ENCODE measurements around the gene ARL6IP5.

The ARL6IP5 gene

DNA sequence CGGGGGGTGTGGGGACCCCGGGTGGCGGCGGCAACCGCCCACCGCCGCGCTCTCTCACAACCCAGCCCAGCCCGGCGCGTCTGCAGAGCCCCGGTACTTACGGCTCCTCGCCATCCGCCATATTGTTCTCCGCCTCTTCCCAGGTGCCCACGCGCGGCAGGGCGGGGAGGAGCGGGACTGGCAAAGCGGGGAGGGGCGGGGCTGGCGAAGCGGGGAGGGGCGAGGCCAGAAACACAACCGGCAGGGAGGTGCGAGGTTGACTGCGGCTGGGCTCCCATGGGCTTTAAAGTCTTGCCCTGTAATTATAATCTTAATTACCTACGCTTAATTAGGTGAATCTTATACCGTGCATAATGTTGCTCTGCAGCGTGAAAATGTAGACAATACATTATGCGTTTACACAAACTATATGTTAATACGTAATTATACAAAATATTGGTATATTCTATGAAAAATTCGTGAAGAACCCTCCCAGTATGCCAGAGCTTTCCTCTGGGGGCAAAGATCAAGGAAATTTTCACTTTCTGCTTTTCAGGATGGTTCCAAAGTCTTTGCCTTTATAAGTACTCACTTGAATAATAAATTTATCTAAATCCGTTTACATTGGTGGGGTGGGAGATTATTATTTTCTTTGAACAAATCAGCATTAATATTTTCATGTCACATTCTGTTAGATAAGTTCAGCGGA, 4.4 kb upstream of the ARL6IP5 start, which contains the start of gene UBA3:
TSS of gene UBA3 (minus strand) at position 133 of the 688 bp plus-strand sequence. CDS start at position 121, 12 bp downstream.
- no peaks in the 10 kb centered on the region for H3K27me3 Mint-ChIP-seq
- peaks cover 76% of the 10 kb centered on the region for H3K4me1 Mint-ChIP-seq (ENCODE audit: low read depth)
- H3K27ac Mint-ChIP-seq = peak within 1 kb of the TSS; percentile 99
- H3K9me3 Mint-ChIP-seq (ENCODE audit: low read depth) = no peaks in the 10 kb centered on the region
- H3K4me3 Mint-ChIP-seq = peak within 1 kb of the TSS; percentile 97
- H3K36me3 Mint-ChIP-seq = peaks cover 2% of the 10 kb centered on the region

DNA sequence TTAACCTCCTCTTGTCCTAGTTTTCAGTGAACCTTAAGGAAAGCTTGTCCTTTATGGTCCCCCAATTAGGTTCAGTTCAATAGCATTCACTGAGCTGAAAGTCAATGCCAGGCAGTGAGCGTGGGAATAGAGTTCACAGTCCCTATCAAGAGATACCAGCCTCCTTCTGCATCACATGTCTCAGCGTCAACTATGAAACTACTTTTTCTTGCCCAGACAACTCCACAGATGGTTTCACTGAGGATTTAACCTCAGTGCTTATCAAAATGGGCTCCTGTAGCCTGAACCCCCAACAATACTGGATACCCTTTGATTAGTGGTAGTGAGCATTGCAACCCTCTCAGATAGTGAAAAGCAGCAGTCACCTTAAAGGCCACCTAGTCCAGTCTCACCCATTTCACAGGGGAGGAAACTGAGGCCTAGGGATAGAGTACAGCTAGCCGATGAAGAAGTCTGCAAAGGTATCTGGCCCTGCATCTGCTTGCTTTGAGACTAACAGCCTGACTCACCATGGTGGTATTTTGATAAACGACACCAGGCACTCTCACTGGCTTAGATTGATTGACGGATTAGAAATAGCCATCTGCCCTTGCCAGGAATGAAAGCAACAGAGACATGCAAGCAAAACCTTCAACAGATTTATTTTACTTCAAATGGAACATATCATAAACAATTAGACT, 3.0 kb upstream of the ARL6IP5 start:
- H3K4me1 Mint-ChIP-seq (ENCODE audit: low read depth) = peaks cover 79% of the 10 kb centered on the region
- H3K9me3 Mint-ChIP-seq (ENCODE audit: low read depth) = no peaks in the 10 kb centered on the region
- H3K4me3 Mint-ChIP-seq = peak overlapping the region; percentile 96
- H3K27me3 Mint-ChIP-seq = no peaks in the 10 kb centered on the region
- peak overlapping the region; percentile 99 for H3K27ac Mint-ChIP-seq
- peaks cover 2% of the 10 kb centered on the region for H3K36me3 Mint-ChIP-seq

DNA sequence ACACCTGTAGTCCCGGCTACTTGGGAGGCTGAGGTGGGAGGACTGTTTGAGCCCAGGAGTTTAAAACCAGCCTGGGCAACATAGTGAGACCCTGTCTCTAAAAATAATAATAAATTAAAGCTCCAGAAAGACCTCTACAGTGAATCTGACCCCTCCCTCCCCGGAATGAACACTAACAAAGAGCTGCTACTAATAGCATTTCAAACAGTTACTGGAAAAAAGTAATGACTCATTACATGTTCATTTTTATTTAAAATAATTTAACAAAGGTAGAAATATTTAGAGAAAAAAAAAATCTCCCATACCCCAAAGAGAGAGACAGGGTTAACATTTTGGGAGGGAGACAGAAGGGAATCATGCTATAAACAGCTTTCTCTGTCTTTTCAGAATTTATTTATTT, 2.4 kb upstream of the ARL6IP5 start:
- Mint-ChIP-seq H3K9me3 (ENCODE audit: low read depth) (no peaks in the 10 kb centered on the region), H3K27ac (peak overlapping the region; percentile 99), H3K4me3 (peak overlapping the region; percentile 96), H3K4me1 (ENCODE audit: low read depth) (peaks cover 80% of the 10 kb centered on the region), H3K36me3 (no peaks in the 10 kb centered on the region), H3K27me3 (no peaks in the 10 kb centered on the region)

DNA sequence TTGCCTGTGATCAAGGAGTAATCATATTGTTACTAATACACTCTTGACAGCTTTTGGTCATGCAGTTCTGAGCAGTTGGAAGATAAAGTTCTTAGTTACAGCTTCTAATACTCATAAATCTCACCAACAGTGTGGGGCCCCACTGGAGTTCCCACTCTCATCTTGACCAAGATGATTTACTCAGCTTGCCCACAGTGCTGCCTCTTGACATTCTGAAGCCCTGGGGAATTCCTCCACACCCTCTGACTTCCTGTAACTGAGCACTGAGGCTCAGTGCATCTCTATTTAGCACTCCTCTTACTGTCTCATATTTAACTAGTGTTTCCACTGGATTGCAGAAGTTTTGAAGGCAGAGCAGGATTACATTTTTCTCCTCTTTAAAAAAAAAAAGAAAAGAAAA, 1.9 kb upstream of the ARL6IP5 start:
- H3K27ac Mint-ChIP-seq = peak overlapping the region; percentile 99
- peaks cover 78% of the 10 kb centered on the region for H3K4me1 Mint-ChIP-seq (ENCODE audit: low read depth)
- H3K4me3 Mint-ChIP-seq = peak overlapping the region; percentile 96
- H3K9me3 Mint-ChIP-seq (ENCODE audit: low read depth) = no peaks in the 10 kb centered on the region
- H3K36me3 Mint-ChIP-seq = no peaks in the 10 kb centered on the region
- H3K27me3 Mint-ChIP-seq = no peaks in the 10 kb centered on the region

DNA sequence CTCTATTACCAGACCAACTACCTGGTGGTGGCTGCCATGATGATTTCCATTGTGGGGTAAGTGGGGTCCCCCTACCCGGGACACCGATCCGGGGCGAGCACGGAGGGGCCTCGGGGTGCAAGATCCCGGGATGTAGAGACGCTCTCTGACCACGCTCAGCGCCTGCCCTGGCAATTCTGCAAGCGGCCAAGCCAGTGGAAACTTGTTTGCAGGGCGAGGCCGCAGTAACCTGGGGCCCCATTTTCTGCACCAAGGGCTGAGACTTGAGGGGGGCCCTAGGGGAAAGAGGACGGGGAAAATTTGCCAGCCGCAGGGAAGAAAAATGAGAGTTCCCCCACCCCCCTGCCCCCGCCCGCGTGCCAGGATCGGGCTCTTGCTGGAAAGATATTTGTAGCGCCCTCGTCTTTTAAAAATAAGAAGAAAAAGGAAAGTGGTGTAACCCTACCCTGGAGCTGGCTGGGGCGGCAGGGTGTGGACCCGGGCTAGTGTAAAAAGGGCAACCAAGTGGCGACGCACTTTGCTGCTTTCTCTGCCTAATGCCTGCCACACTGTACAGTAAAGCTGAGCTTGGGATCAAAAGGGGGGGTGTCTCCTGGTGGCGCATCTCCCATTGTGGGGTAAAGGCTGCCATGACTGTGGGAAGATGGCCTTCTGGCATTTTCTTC, 563 bp downstream of the ARL6IP5 start:
- Mint-ChIP-seq H3K36me3 (no peaks in the 10 kb centered on the region), H3K9me3 (ENCODE audit: low read depth) (no peaks in the 10 kb centered on the region), H3K27me3 (no peaks in the 10 kb centered on the region), H3K4me1 (ENCODE audit: low read depth) (peaks cover 83% of the 10 kb centered on the region), H3K4me3 (peak overlapping the region; percentile 96), H3K27ac (peak overlapping the region; percentile 99)

DNA sequence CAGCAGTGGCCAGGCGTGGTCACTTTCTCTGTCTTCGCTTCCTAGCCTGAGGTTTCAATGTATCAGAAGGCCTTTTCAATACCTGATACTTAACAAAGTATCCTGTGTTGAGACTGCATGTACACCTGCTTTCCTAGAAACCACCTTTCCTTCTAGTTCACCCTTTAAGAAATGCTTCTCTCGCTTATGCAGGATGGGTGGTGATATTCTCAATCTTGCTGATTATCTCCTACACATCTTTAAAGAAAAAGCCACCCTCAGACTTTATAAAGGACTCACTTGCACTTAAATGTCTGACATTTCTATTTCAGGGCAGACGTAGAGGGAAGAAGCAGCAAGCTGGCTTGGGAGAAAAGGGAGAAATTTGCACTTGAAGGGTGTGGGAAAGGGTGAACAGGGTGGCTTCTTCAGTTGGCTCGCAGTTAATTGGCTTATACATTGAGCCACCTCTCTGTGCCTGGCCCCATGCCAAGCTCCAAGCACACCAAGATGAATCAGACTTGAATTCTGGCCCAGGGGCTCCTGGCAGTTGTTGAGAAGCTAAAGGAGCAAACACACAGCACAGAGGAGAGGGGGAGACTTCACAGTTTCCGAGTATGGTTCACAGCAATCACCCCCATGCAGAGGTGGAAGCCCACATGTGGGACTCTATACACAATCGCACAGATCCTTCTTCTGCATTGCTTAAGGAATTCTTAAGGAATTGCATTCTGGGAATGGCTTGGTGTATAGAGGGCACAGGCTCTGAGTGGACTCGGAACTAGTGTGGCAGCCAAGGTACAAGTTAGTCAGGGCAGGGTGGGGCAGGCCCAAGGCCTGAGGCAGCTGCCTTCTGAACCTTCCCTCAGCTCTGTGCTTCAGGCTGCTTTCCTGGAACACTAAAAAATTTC, 1.3 kb downstream of the ARL6IP5 start:
- H3K9me3 Mint-ChIP-seq (ENCODE audit: low read depth) = no peaks in the 10 kb centered on the region
- H3K4me1 Mint-ChIP-seq (ENCODE audit: low read depth) = peaks cover 82% of the 10 kb centered on the region
- H3K27me3 Mint-ChIP-seq = no peaks in the 10 kb centered on the region
- H3K4me3 Mint-ChIP-seq = peak overlapping the region; percentile 96
- H3K36me3 Mint-ChIP-seq = no peaks in the 10 kb centered on the region
- H3K27ac Mint-ChIP-seq = peak overlapping the region; percentile 99

DNA sequence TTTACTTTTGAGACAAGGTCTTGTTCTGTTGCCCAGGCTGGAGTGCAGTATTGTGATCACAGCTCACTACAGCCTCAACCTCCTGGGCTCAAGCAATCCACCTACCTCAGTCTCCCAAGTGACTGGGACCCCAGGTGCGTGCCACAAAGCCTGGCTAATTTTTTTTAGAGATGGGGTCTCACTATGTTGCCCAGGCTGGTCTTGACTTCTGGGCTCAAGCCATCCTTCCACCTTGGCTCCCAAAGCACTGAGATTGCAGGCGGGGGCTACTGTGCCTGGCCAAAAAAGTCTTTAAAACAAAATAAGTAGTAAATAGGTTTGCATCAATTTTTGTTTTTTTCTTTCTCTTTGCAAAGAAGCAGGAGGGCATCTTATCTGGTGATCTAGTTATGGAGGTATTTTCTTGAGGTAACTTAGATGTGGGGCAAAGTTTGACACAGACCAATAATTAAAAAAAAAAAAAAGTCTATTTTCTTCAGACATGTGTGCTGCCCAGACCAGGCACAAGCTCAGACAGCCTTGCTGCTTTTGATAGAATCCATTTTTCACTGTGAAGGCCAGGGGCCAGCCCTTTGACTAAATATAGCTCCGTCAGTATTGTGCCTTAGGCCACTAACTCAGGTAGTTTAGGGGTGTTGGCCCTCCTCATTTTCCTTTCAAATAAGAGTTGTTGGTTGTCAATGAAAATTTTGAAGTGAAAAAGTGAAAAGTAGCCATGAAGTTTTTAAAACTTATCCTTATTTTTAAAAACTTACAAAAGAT, 2.5 kb downstream of the ARL6IP5 start:
- no peaks in the 10 kb centered on the region for H3K27me3 Mint-ChIP-seq

DNA sequence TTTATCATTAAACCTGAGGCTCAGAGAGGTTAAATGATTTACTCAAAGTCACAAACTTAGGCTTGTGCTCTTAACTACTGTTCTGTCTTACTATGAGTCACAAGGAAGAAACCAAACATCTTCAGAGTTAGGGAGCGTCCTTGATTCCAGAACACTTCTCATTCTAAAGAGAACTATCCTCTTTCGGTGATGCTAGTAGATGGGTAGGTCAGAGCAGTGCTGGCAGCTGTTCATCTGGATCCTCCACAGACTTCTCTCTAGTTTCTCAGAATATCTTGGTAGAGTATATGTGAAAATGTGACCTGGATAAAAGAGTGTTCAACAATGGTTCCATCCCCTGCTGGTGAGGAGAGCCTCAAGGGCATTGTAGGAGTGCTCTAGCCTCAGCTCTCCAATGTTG, 3.3 kb downstream of the ARL6IP5 start:
- Mint-ChIP-seq H3K36me3 (no peaks in the 10 kb centered on the region), H3K27ac (peak overlapping the region; percentile 86), H3K9me3 (ENCODE audit: low read depth) (no peaks in the 10 kb centered on the region), H3K27me3 (no peaks in the 10 kb centered on the region), H3K4me3 (peak overlapping the region; percentile 81), H3K4me1 (ENCODE audit: low read depth) (peaks cover 80% of the 10 kb centered on the region)

More for the DNA sequence above, 2.5 kb downstream of the ARL6IP5 start:
- Mint-ChIP-seq H3K36me3 (no peaks in the 10 kb centered on the region), H3K4me1 (ENCODE audit: low read depth) (peaks cover 82% of the 10 kb centered on the region), H3K27ac (peak overlapping the region; percentile 80), H3K9me3 (ENCODE audit: low read depth) (no peaks in the 10 kb centered on the region), H3K4me3 (peak overlapping the region; percentile 81)

DNA sequence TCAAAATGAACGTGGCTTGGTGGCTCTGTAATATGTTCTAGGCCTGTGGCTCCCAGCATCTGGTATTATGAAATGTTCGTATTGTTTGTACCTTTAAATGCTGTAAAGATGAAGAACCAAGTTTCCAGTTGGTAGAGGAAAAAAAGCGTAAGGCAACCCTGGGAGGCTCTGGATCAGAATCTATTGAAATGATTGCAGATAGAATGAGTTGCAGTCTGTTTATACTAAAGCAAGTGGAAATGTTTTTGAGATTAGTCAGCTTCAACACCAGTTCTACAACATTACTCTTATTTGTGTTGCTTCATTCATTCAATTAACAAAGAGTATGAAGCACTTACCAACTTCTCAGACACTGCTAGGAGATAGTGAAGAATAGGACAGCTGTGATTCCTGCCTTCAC, 5.3 kb downstream of the ARL6IP5 start:
- H3K36me3 Mint-ChIP-seq = no peaks in the 10 kb centered on the region
- H3K9me3 Mint-ChIP-seq (ENCODE audit: low read depth) = no peaks in the 10 kb centered on the region
- peak overlapping the region; percentile 86 for H3K27ac Mint-ChIP-seq
- peak overlapping the region; percentile 66 for H3K4me3 Mint-ChIP-seq
- H3K4me1 Mint-ChIP-seq (ENCODE audit: low read depth) = peaks cover 82% of the 10 kb centered on the region
- H3K27me3 Mint-ChIP-seq = no peaks in the 10 kb centered on the region

DNA sequence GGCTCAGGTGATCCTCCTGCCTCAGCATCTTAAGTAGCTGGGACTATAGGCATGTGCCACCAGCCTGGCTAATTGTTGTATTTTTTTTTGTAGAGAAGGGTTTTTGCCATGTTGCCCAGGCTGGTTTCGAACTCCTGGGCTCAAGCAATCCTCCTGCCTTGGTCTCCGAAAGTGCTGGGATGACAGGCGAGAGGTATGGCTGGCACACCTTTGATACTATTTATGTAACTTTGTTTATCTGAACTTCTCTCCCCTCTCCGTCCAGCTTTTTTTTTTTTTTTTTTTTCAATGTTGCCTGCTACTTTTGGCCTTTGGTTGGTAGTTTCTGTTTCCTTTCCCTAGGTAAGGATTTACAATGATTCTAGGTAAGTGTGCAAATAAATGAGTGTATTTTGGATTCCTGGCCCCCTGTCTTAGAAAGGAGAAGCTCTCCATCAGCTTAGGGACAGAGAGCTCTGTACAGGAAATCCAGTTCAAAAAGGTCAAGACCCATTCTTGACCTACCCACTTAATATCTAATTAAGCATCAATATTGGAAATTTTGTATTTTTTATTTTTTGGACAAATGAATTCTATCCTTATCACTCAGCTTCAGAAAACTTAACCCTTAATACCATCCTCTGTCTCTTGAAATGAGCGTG, 6.8 kb downstream of the ARL6IP5 start:
- Mint-ChIP-seq H3K9me3 (ENCODE audit: low read depth) (no peaks in the 10 kb centered on the region), H3K4me1 (ENCODE audit: low read depth) (peaks cover 90% of the 10 kb centered on the region), H3K36me3 (peaks cover 3% of the 10 kb centered on the region)

DNA sequence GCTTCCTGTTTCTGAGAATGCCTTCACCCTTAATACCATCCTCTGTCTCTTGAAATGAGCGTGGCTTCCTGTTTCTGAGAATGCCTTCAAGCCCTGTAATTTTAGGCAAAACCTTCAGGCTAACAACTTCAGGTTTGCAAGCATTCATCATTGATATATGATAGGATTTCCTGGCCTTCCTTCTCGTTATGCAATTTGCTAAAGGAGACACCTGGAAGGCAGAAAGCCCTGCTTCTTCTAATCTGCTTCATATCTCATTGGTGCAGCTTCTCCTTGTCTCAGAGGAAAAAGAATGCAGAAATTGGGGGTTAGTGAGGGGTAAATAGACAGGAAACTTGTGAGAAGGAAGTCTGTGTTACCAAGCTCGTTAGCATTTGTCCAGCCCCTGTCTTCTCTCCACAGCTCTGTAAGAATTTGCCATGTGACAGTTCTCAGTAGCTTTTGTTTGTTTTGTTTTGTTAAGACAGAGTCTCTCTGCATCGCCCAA, 7.3 kb downstream of the ARL6IP5 start:
- H3K36me3 Mint-ChIP-seq = peaks cover 3% of the 10 kb centered on the region
- peak overlapping the region; percentile 94 for H3K27ac Mint-ChIP-seq
- peaks cover 93% of the 10 kb centered on the region for H3K4me1 Mint-ChIP-seq (ENCODE audit: low read depth)
- no peaks in the 10 kb centered on the region for H3K27me3 Mint-ChIP-seq
- no peaks in the 10 kb centered on the region for H3K9me3 Mint-ChIP-seq (ENCODE audit: low read depth)
- H3K4me3 Mint-ChIP-seq = peak overlapping the region; percentile 75

More for the DNA sequence above, 6.8 kb downstream of the ARL6IP5 start:
- Mint-ChIP-seq H3K27me3 (no peaks in the 10 kb centered on the region), H3K4me3 (peak overlapping the region; percentile 75), H3K27ac (peak overlapping the region; percentile 94)

DNA sequence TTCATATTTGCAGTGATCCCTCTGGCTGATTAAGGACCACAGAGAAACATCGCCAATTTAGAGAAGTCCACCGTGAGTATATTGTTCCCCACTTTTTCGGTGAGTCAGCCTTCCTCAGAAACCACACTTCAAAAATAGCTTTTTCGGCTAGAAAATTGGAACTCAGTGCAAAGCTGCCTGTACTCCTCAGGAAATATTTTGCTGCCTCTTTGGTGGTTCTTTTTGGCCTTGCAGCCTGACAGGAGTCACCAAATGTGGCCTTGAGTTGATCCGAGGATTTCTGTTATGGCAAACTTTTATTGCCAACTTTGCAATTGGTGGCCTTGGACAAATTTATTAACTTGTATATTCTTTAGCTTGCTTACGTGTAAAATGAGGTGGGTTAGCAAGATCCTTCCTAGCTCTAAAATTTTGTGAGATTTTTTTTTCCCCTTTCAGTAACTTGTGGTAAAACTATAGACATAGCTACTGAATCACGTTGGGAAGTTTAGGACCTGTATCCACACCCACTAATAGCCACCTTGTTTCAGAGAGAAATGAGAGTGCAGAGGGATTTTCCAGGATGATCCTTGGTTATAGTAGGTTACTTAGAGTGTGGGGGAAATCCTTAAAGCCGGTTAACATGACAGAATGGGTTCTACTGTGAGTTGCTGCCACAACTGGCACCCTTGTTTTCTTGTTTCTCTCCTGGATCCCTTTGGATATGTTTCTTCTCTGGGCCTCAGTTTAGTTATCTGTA, 9.9 kb downstream of the ARL6IP5 start:
- Mint-ChIP-seq H3K4me3 (peak overlapping the region; percentile 67), H3K9me3 (ENCODE audit: low read depth) (no peaks in the 10 kb centered on the region), H3K36me3 (peaks cover 9% of the 10 kb centered on the region), H3K4me1 (ENCODE audit: low read depth) (peaks cover 82% of the 10 kb centered on the region), H3K27ac (peak overlapping the region; percentile 94), H3K27me3 (no peaks in the 10 kb centered on the region)

DNA sequence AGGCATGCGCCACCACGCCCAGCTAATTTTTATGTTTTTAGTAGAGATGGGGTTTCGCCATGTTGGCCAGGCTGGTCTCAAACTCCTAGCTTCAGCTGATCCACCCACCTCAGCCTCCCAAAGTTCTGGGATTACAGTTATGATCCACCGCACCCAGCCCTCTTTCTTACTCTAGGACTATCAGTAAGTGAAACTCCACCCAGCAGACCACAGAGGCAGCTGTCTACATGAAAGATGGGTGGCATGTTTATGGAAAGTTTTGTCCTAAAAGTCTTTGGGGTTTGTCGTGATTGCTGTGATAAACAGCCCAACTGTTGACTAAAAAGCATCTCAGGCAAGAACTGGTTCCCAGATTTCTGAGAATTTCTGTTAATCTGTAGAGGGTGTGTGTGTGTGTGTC, 10.9 kb downstream of the ARL6IP5 start:
- Mint-ChIP-seq H3K27me3 (no peaks in the 10 kb centered on the region), H3K9me3 (ENCODE audit: low read depth) (no peaks in the 10 kb centered on the region), H3K4me1 (ENCODE audit: low read depth) (peaks cover 79% of the 10 kb centered on the region), H3K36me3 (peaks cover 12% of the 10 kb centered on the region), H3K27ac (peak overlapping the region; percentile 94), H3K4me3 (peak overlapping the region; percentile 70)

All from activated naive CD8-positive, alpha-beta T cell (primary cell).